ENCODE data around the gene SLC25A43. TPM values are rescaled to one million over a fixed set of nuclear protein-coding genes. Genes with fewer than 3 reads are reported as not detected.

SLC25A43 gene
- total and polyA plus RNA-seq, 9 of the 15 experiments (the other 6 are each of a cell fraction or from before 2014, with no cell fraction given) = 1.3 to 8.4 (median 4.0) TPM

DNA sequence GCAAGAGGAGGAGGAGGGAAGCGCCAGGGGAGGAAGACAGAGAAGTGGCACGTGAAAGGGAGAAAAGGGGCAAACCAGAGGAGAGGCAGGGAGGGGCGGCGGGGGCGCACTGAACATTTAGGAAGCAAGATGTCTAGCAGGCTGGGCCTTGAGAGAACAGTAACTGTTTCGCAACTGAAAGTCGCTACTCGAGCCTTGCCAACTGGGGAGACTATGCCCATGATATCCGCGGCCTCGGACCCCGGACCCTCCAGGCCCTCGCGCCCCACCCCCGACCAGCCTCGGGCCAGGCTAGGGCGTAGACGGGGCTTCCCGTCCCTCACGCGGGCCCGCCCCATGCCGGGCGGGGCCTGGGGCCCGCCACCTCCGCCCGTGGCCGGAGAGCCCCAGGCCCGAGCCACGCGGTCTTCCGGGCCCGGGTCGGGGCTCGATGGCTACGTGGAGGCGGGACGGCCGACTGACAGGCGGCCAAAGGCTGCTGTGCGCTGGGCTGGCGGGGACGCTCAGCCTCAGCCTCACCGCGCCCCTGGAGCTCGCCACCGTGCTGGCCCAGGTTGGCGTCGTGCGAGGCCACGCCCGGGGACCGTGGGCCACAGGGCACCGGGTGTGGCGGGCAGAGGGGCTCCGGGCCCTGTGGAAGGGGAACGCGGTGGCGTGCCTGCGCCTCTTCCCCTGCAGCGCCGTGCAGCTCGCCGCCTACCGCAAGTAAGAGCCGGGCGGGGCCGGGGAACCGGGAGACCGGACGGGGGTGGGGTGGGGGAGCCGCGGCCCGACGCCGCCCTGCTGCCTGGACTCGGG is at the start of gene SLC25A43 (continued):
- TF ChIP-seq JUND (IDR thresholded peaks at IDR 0.05; ENCODE audit: borderline replicate concordance, low read depth, low read length) (no peak), JUND (tag; IDR thresholded peaks at IDR 0.05; ENCODE audit: borderline replicate concordance, low read depth, low read length) (no peak), SRSF7 (optimal IDR thresholded peaks at IDR 0.05; ENCODE audit: low read depth, low read length) (no peak), CXXC5 (CRISPR knock-in tag; IDR thresholded peaks at IDR 0.05) (peak; percentile 64), HNRNPL (IDR thresholded peaks at IDR 0.05; ENCODE audit: low read depth, low read length) (peak; percentile 63; the same call in 1 of the 2 replicates), MAFG (tag; conservative IDR thresholded peaks at IDR 0.05) (no peak), FUS (optimal IDR thresholded peaks at IDR 0.05; ENCODE audit: low read depth, low read length) (no peak), TEAD4 (IDR thresholded peaks at IDR 0.05; ENCODE audit: low read length) (no peak), TEAD4 (CRISPR knock-in tag; IDR thresholded peaks at IDR 0.05; ENCODE audit: borderline replicate concordance) (no peak), ARNT (IDR thresholded peaks at IDR 0.05) (no peak), LARP7 (IDR thresholded peaks at IDR 0.05) (no peak)
- TF ChIP-seq, protein P1, sequence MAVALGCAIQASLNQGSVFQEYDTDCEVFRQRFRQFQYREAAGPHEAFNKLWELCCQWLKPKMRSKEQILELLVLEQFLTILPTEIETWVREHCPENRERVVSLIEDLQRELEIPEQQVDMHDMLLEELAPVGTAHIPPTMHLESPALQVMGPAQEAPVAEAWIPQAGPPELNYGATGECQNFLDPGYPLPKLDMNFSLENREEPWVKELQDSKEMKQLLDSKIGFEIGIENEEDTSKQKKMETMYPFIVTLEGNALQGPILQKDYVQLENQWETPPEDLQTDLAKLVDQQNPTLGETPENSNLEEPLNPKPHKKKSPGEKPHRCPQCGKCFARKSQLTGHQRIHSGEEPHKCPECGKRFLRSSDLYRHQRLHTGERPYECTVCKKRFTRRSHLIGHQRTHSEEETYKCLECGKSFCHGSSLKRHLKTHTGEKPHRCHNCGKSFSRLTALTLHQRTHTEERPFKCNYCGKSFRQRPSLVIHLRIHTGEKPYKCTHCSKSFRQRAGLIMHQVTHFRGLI (CRISPR knock-in tag; IDR thresholded peaks at IDR 0.05) = no peak
- TF ChIP-seq, protein P2, sequence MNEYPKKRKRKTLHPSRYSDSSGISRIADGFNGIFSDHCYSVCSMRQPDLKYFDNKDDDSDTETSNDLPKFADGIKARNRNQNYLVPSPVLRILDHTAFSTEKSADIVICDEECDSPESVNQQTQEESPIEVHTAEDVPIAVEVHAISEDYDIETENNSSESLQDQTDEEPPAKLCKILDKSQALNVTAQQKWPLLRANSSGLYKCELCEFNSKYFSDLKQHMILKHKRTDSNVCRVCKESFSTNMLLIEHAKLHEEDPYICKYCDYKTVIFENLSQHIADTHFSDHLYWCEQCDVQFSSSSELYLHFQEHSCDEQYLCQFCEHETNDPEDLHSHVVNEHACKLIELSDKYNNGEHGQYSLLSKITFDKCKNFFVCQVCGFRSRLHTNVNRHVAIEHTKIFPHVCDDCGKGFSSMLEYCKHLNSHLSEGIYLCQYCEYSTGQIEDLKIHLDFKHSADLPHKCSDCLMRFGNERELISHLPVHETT (CRISPR knock-in tag; conservative IDR thresholded peaks at IDR 0.05 in 1 of 2, IDR thresholded peaks at IDR 0.05 in 1 of 2) = no peak
- TF ChIP-seq, protein P3, sequence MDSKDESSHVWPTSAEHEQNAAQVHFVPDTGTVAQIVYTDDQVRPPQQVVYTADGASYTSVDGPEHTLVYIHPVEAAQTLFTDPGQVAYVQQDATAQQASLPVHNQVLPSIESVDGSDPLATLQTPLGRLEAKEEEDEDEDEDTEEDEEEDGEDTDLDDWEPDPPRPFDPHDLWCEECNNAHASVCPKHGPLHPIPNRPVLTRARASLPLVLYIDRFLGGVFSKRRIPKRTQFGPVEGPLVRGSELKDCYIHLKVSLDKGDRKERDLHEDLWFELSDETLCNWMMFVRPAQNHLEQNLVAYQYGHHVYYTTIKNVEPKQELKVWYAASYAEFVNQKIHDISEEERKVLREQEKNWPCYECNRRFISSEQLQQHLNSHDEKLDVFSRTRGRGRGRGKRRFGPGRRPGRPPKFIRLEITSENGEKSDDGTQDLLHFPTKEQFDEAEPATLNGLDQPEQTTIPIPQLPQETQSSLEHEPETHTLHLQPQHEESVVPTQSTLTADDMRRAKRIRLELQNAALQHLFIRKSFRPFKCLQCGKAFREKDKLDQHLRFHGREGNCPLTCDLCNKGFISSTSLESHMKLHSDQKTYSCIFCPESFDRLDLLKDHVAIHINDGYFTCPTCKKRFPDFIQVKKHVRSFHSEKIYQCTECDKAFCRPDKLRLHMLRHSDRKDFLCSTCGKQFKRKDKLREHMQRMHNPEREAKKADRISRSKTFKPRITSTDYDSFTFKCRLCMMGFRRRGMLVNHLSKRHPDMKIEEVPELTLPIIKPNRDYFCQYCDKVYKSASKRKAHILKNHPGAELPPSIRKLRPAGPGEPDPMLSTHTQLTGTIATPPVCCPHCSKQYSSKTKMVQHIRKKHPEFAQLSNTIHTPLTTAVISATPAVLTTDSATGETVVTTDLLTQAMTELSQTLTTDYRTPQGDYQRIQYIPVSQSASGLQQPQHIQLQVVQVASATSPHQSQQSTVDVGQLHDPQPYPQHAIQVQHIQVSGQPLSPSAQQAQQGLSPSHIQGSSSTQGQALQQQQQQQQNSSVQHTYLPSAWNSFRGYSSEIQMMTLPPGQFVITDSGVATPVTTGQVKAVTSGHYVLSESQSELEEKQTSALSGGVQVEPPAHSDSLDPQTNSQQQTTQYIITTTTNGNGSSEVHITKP (IDR thresholded peaks at IDR 0.05; ENCODE audit: partially characterized antibody) = peak; percentile 96
- TF ChIP-seq, protein P4, sequence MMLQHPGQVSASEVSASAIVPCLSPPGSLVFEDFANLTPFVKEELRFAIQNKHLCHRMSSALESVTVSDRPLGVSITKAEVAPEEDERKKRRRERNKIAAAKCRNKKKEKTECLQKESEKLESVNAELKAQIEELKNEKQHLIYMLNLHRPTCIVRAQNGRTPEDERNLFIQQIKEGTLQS (IDR thresholded peaks at IDR 0.05) = no peak
- TF ChIP-seq, protein P4 (CRISPR knock-in tag; conservative IDR thresholded peaks at IDR 0.05) = no peak
